HG03159 (cell line): ENCODE data around the gene ANKLE1.

Experiments used
- ATAC-seq: cut with Tn5 transposase; IDR thresholded peaks from one replicate; pipeline ENCODE4 v1.9.1; 2021; ENCODE audit warnings: mild to moderate bottlenecking, moderate library complexity; ENCODE audit not compliant: unreplicated experiment

Gene ANKLE1

DNA sequence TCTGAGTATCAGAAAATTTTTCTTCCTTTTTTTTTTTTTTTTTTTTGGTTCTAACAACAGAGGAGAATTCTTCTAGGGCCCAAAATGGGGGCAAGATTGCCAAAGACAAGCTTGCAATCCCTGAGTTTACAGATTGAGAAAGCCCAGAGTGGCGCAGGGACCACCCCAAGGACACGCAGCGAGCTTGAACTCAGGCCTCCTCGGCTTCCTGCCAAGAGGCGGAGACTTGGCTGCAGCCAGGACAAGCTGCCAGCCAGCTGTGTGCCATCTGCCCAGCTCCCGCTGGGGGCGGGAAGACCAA, 23.5 kb downstream of the ANKLE1 start:
- no peak for ATAC-seq

DNA sequence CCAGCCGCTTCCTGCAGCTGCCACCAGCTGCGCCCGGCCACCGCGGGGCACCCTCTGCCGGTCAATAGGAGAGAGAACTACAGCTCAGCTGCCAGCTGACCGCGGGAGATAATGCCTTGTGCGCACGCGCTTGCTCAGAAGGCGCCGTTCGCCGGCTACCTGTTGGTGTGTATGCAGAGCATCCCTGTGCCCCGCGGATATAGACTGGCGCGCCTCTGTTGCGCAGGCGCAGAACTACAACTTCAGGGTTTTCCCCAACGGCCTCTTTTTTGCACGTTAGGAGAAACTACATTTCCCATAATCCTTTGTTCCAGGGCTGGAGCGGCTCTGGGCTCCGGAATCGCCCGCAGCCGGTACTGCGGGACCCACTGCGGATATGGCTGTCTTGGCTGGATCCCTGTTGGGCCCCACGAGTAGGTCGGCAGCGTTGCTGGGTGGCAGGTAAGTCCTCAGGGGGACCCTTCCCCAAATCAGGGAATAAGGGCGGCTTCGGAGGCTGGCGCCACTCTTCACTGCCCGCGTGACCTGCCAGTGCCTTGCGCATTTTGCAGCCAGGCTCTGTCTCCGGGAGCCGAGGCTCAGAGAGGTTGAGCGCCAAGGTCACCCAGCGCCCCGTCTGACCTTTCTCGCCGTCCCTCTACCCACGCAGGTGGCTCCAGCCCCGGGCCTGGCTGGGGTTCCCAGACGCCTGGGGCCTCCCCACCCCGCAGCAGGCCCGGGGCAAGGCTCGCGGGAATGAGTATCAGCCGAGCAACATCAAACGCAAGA, 24.0 kb downstream of the ANKLE1 start, which contains the start of gene MRPL34:
TSS of gene MRPL34 (plus strand) at position 356 of the 768 bp plus-strand sequence. CDS start at position 377, 21 bp downstream.
- peak; percentile 43 for ATAC-seq

DNA sequence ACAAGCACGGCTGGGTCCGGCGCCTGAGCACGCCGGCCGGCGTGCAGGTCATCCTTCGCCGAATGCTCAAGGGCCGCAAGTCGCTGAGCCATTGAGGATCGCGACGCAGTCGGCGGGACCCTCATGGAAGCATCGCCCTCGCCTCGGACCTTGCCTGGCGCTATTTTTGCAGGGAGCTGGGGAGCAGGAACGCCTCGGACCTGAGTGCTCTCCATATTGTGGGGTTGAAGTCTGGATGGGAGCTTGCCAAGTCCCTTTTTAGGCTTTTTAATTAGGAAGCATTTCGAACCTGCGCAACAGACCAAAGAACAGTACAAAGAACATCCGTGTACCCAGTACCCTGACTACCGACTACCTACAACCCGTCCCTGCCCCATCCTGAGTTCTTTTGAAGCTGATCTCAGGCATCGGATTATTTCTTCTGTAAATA, 24.6 kb downstream of the ANKLE1 start:
- ATAC-seq: no peak

DNA sequence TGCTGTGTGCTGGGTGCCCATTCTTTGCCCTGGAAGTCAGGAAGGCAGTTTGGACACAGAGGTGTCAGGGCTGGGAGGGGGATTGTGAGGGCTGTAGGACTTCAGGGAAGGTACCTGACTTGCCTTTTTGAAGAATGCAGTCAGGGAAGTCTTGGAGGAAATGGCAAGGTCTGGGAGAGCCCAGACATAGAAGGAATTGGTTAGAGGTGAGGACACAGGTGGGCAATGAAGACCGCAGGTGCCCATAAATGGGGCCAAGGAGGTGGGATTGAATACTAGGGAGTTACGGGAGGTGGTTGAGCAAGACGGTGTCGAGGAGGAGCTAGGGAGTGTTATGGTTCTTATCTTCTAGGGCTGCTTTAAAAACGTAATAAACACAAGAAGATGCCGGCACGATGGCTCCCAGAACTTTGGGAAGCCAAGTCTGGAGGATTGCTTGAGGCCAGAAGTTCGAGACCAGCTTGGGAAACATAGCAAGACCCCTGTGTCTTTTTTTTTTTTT, 26.2 kb downstream of the ANKLE1 start:
- ATAC-seq: no peak

DNA sequence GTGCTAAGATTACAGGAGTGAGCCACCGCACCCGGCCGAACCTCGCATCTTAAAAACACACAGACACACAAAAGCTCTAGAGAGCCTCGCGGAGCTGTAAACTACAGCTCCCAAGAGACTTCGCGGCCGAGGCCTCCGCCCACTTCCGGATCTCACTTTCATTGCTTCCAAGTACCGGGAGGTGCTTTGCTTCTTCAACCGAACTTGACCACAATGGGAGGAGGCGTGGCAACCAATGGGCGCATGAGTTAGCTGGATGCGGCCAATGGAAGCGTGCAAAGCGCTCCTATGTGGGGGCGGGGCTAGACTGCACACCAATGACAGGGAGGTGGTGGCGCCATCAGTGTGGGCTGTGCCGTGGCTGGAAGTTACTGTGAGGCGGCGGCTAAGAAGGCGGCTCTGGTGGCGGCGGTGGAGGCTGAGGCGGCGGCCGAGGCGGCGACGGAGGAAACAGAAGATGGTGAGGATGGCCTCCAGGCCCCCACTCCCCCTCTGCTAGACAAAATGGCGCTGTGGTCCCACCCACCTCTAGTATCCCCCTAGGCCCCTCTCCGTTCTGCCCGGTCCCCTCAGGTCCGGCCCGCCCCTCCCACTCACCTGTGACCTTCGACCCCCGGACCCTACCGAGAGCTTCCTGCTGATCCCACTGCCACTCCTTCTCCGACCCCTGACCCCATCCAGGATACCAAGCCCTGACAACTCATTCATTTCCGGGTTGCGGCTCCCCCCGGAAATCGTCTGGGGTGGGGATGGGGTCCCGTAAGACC, 27.7 kb downstream of the ANKLE1 start, which contains the start of gene DDA1:
TSS of gene DDA1 (plus strand) at position 366 of the 767 bp plus-strand sequence. CDS start at position 458, 92 bp downstream.
- ATAC-seq: peak; percentile 67

DNA sequence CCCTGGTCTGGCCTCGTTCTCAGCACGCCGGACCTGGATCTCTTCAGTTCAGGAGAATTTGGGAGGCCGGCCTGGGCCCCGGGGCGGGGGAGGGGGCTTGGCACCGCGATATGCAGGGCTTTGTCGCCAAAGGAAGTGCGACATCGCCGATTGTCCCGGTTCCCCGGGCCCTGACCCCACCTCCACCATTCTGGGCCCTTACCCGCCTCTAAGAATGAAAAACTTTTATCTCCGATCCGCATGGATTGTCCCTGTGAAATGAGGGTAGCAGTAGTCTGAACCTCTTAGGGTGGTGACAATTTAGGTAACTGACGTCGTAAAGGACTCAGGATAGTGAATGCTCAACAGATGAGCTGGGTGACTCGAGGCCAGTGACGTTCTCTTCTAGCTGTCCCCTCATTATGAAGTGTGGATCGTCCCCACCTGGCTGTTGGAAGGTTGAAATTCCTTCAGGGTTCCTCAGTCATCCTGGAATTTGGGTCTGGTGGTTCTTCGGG, 28.3 kb downstream of the ANKLE1 start:
- no peak for ATAC-seq

DNA sequence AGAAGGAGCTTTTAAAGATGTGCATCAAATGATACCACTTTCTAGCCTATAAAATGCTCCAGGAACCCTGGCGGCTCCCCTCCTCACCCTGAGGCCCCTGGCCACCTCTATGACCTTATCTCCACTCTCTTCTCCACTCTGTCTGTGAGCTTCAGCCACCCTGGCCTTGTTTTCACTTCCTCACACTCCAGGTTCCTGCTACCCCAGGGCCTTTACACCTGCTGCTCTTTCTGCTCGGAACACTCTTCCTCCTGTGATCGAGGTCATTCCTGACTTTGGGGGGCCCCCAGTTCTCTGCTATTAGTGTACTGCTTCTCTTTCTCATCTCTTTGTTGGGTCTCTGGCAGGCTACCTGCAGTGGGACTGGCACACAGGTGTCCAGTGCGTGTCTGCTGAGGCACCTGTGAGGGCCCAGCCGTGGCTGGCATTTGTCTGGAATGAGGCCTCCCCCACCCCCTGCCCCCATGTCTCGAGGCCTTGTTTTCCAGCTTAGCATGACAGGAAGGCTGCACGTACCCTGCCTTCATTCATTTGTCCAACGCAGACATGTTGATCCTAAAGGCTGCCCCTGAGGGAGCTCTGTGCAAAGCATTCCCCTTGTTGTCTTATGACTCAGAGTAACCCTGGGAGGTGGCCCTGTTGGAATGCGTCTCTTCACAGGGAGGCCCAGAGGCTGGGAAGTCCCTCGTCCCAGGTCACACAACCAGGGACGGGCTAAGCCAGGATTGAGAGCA, 29.9 kb downstream of the ANKLE1 start:
- no peak for ATAC-seq

DNA sequence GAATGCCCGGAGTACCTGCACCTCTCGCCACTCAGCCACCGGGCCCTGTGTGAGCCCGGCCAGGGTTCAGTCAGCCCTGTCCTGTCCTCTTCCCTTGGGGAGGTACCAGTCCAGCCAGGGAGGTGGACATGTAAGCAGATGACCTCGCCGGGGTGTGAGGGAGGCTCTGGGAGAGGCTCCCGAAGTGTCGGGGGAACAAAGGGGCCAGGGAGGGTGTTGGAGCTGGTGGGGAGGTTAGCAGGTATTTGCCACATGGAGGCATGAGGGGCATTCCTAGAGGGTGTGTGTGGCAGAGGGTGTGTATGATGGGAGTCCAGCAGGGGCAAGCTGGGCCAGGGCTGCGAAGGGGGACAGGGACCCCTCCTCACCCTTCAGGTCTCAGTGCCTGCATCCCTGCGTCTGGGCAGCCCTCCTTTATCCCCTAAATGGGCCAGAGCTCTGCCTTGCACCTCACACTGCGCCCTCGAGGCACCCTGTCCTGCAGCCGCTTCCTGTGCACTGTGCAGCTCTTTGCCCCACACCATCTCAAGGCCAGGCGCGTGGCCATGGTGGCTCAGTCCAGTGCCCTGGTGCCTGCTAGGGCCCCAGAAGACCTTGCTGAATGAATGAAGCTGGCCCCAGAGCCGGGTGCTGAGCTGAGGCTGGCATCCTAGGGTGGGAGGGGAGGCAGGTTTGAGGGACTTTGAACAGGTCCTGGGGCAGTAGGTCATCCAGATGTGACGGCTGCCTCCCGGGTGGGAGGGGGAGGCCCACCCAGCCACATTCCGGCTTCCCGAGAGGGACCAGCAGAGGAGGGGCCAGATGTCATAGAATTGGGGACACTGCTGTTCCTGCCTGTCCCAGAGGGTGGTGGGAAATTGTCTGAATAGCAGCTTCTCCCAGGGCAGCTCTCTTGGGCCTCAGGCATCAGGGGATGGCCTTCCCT, 30.8 kb downstream of the ANKLE1 start:
- no peak for ATAC-seq

DNA sequence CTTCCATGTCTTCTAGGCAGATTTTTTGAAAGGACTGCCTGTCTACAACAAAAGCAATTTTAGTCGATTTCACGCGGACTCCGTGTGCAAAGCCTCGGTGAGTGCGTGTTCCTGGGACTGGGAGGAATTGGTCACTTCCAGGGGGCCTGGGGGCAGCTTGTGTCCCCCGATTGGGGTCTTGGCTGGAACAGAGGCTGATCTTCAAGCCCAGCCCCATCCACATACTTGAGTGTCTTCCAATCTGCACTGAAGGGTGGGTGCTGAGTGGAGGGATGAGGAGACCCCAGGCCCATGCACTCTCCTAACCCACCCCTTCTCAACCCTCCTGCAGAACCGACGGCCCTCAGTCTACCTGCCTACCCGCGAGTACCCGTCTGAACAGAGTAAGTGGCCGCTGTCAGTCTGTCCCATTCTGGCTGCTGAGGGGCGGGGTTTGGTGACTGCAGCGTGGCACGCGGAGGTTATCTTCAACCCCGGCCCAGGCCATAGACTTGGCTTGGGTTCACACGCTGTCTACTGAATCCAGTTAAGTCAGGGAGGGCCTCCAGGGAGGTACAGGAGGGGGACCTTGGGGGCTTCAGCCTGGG, 32.4 kb downstream of the ANKLE1 start:
- no peak for ATAC-seq

DNA sequence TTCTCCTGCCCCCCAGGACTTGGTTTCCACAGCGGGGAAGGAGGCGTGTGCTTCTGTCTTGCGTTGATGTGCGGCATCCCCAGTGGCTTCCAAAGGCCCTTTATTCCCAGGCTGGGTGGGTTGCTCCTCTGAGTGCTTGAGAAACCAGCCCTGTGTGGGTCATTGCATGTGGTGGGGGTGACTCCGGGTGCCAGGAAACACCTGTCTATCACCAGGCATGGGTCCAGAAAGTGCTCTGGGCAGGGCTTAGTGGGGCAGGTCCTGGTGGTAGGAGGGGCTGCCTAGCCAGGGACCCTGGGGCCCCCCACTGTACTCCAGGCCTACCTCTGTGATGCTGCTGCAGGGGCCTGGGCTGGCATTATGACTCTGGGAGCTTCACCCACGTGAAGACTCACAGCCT, 37.3 kb downstream of the ANKLE1 start:
- ATAC-seq: no peak

DNA sequence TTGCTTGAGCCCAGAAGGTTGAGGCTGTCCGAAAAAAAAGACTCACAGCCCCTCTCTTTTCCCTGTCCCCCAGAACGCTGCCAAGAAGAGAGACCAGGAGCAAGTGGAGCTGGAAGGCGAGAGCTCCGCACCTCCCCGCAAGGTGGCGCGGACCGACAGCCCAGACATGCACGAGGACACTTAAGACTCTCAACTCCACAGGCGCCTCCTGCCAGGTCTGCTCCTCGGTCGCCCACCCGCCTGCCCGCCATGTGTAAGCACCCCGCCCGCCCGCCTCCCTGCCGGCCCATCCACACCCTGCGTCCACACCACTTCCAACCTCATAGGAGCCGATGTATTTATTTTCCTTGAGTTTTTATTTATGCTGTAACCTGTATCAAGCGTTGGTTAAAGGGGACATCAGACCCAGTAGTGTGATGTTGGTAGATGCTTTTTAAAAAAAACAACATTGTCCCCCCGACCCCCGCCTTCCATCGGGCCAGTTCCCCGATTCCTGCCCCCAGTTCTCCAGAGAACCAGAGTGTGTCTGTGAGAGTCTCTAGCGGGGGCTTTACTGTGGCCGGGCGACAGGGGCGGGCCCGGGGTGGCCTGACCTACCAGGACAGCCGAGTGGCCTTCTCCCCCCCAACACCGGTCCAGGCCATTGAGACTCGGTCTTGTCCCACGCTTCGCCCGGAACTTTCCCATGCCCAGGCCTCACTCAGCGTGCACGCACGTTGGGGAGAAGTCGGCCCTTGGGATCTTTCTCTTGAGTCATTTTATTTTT, 38.0 kb downstream of the ANKLE1 start:
- no peak for ATAC-seq

DNA sequence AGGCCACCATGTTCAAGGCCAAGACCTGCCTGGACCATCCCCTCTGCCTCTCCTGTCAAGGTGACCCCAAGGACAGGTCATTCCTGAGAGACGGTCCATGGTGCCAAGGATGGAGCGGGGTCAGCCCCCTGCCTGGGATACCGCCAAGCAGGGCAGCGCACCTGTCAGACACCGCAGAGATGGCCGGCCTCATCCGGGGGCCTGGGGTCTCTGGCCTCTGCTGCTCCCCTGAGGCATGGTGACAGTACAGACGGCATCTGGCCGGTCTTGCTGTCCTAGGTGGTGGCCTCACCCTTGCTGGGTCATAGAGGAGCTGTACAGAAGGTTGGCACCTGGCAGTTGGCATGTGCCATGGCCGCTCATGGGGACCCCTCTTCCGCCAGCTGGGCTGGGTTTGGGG, 38.7 kb downstream of the ANKLE1 start:
- no peak for ATAC-seq

DNA sequence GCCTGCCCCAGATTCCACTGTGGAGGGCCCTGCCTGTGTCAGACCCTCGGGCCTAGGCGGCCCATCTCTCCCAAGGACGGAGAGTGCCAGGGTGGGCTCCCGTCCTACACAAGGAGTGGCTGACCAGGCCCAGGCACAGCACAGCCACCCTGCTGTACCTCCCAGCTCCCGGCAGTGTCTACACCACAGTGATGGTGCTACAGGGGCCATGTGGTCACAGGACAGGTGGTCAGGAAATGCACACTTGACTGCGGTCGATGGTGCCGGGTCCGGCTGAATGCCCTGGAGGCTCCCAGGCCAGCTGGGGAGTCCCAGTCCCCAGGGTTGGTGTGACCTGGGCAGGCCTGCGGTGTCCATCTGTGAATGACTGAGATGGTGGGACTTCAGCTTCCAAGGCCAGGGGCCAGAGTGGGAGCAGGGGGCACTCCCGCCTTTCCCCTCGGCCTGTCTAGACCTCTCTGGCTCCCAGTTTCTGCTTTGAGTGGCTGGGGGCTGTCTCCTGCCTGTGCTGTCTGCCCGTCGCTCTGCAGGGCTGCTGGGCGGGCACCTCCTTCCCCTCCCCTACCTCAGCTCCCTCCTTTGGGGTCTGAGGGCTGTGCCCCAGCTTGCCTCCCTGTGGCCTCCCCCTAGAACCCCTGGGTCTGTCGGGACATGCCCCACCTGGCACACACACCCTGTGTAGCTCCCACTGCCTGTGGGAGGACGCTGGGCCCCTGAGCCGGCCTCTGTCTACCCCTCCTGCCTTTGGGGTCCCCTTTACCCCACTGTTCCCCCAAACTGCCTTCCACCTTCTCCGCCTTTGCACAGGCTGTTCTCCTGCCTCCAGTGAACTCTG, 40.2 kb downstream of the ANKLE1 start:
- no peak for ATAC-seq

DNA sequence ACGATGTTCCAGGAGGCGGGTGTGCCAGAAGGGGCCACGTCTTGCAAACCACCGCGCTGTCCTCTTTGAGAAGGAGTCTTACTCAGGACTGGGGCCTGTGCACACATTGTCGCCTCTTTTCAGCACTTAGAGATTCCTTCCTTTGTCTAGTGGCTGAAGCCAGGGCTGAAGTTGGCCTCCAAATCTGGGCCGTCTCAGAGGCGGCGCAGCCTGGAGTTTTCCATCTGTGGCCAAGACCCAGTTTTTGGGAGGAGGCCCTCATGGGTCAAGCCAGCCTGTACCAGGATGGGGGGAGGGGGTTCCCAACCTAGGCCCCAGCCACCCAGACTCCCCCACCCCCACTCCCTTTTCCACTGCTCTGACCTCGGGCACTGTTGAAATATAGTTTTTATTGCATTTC, 41.2 kb downstream of the ANKLE1 start:
- no peak for ATAC-seq

DNA sequence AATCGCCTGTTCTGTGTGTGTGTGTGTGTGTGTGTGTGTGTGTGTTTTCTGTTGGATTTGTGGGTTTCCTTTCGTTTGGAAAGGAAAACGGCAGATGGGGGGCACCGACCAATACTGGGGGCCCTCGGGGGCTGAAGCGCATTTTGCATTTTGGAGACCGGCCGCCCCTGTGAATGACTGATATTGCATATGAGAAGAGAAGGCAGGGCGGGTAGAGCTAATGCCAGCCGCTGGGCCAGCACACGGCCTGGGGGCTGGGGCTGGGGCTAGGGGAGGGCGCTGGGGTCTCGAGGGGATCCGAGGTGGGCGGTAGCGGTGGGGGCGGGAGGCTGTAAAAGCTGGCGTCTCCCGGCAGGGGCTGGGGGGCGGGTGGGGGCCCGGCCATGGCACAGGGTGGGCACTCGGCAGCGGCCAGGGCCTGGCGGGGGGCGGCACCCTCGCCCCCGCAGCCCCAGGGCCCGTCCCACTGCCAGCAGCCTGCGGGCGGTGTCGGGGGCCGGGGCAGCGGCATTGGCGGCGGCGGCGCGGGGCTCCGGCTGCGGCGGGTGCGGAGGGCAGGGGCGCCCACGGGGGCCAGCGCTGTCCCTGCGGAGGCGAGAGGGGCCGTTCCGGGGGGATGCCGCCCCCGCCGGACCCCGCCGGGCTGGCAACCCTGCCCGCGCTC, 41.7 kb downstream of the ANKLE1 start:
- no peak for ATAC-seq

DNA sequence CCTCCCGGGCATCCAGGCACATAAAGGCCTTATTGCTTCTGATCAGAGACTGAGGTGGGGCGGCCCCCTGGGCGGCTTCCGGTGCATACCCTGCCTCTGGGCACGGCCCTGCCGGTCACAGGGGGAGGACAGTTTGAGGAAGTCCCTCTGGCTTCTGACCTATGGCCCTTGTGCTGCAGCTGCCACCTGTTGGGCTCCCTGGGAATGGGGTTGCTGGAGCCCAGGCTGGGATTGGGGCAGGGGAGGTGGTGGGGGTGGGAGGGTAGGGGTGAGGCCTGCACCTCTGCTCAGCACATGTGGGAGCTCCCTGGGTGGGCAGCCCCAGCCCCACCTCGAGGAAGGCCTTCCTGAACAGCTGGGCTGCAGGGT, 42.2 kb downstream of the ANKLE1 start:
- no peak for ATAC-seq

DNA sequence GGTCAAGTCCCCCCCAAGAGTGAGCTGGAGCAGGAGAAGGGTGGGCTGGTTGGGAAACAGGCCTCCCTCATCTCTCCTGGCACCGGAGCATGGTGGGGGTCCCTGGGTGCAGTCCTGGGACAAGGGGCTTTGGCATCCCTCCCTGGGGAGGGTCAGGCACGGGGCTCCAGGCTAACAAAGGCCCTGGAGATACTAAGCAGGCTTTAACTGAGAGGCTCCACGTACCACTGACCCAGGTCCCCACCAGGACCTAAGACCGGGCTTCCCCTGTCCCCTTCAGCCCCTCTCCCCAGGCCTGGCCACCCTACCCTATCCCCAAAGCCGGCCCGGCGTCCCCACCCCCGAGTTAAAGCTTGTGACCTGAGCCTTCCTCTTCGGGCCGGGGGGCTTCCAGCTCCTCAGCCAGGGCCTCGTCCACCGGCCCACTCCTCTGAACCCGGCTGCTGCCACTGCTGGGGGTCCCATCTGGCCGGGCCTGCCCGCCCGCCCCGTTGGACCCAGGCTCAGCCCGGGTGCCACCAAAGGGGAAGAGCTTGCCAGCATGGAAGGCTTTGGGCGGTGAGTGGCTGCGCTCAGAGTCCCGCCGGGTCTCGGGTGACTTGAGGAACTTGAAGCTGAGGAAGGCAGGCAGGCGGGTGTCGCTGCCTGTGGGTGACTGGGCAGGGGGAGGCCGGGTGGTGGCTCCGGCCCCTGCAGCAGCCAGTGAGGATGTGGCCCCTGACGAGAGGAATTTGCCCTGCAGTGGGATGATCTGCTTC, 42.8 kb downstream of the ANKLE1 start:
- no peak for ATAC-seq
